Uterus (tissue), 4 donors: ENCODE data around the gene TMEM250. TPM values are rescaled to one million over a fixed set of nuclear protein-coding genes. Genes with fewer than 3 reads are reported as not detected.
"Not testable (repeated sequence)": the region's sequence is repeated elsewhere in the genome, so short reads cannot be mapped to it uniquely, and the experiment has no call there.

ENCODE experiments used
- DNase-seq, 2 donors: peaks; one replicate each; pipeline ENCODE4 v3.0.0-alpha.2; 2019 to 2020
- H3K27ac ChIP-seq, 2 donors: fragments of 200-600 bp; sonication (generic); 1 replicate in 1 of 2; 2 replicates in 1 of 2; pipeline ENCODE4 v1.5.1; 2016 to 2018
- H3K27me3 ChIP-seq, 2 donors: fragments of 200-600 bp; sonication (generic); one replicate each; pipeline ENCODE4 v1.5.1; 2018 to 2019; ENCODE audit warnings: control low read depth in 1 of 2
- H3K36me3 ChIP-seq, 2 donors: fragments of 200-600 bp; sonication (generic); one replicate each; pipeline ENCODE4 v1.5.1; 2019; ENCODE audit warnings: control low read depth in 1 of 2
- H3K4me1 ChIP-seq, 2 donors: fragments of 200-600 bp; sonication (generic); one replicate each; pipeline ENCODE4 v1.5.1; 2018 to 2019; ENCODE audit warnings: control low read depth in 1 of 2
- H3K4me3 ChIP-seq, 2 donors: fragments of 200-600 bp; sonication (generic); 1 replicate in 1 of 2; 2 replicates in 1 of 2; pipeline ENCODE4 v1.5.1; 2018 to 2019; ENCODE audit warnings: mild to moderate bottlenecking in 1 of 2
- H3K9me3 ChIP-seq, 2 donors: fragments of 200-600 bp; sonication (generic); one replicate each; pipeline ENCODE4 v1.5.1; 2019; ENCODE audit warnings: control low read depth in 1 of 2
- CTCF ChIP-seq, 4 experiments: fragments of 200-600 bp in 2 of 4; fragments of 450-650 bp in 2 of 4; sonication (generic) in 2 of 4; IDR thresholded peaks; one replicate each; pipeline ENCODE4 v1.5.1; 2016 to 2019; ENCODE audit warnings: antibody characterized with exemption in 4 of 4, mild to moderate bottlenecking in 2 of 4, moderate library complexity in 1 of 4
- POLR2A ChIP-seq, 2 donors: fragments of 450-650 bp; IDR thresholded peaks; one replicate each; pipeline ENCODE4 v1.6.1; 2016; ENCODE audit warnings: antibody characterized with exemption in 2 of 2, mild to moderate bottlenecking in 1 of 2, moderate library complexity in 1 of 2
- intact Hi-C: fragments of 100-400 bp; cut with DNase I; formaldehyde crosslinking; loops from one replicate; pipeline ENCODE4 v1.15.1; 2023; ENCODE audit warnings: low total_unique reads
- total RNA-seq, 4 donors: library from RNA; depleted of rRNA in 3 of 4; stranded (reverse); fragments of >200 nt in 3 of 4; gene quantifications; one replicate each; pipeline versions ENCODE4 v1.1.0 to v1.2.4, GENCODE V29; 2014 to 2023
- donor health status: DM: yes; HTN: yes; CAD: no.

TMEM250 gene
- total RNA-seq, 4 donors from 2014 or later: 14.7 to 42.0 (median 28.0) TPM

DNA sequence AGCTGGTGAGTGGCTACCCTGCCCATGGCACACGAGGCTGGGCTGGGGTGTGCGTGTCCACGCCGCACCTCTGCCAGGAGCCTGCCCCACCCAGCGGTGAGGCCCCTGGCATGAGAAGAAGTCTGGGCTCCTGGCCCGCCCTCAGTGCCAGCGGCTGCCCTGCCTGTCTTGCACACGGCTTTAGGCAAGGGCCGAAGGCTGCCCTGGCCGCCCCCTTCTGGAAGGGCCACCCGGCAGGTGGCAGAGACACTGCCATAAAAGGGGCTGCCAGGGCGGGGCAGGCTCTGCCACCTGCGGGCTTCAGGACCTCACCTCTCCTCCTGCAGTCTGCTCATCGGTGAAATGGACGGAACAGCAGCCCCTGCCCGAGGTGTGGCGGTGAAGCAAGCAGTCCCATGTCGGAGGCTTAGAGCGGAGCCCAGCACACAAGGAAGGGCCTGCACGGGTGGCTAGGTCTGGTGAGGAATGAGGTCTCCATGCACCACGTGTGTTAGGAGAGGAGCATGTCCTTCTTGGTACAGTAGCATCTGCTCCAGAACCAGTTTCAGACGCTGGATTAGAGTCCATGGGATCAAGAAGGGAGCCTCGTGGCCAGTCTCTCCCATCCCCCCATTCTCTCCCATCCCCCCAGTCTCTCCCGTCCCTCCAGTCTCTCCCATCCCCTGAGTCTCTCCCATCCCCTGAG is 34.8 kb upstream of the TMEM250 start:
- no peak for DNase-seq
- intact Hi-C loops: no loop called here
- TF ChIP-seq POLR2A (IDR thresholded peaks at IDR 0.05) (no peak), CTCF (IDR thresholded peaks at IDR 0.05) (no peak)
- no peak overlapping the region for H3K27ac ChIP-seq
- H3K36me3 ChIP-seq: no peaks in the 10 kb centered on the region
- no peaks in the 10 kb centered on the region for H3K4me1 ChIP-seq
- peaks cover 3 to 4% of the 10 kb centered on the region in 2 donors for H3K27me3 ChIP-seq
- H3K4me3 ChIP-seq: no peak overlapping the region
- H3K9me3 ChIP-seq: no peaks in the 10 kb centered on the region

DNA sequence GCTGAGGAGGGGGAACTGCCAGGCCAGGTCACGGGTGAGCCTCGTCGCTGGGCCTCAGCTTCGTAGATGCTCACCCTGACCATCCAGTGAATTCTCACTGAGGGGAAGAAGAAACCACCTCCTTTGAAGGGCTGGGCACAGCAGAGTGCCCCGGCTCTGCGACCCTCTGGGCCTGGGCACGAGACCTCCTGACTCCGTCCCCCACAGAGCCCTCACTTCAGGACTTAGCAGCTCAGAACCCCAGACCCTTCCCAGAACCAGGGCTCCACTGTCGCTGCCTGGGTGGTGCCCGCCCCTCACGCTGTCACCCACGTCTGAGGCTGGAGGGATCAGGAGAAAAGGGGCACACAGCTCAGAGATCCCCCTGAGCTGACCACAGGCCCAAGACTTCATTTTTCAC is 34.3 kb upstream of the TMEM250 start:
- Histone ChIP-seq H3K27ac (no peak overlapping the region), H3K27me3 (peaks cover 3 to 4% of the 10 kb centered on the region in 2 donors), H3K4me1 (no peaks in the 10 kb centered on the region), H3K36me3 (no peaks in the 10 kb centered on the region), H3K9me3 (no peaks in the 10 kb centered on the region), H3K4me3 (no peak overlapping the region)
- no peak for DNase-seq
- intact Hi-C loops: no loop called here
- TF ChIP-seq POLR2A (IDR thresholded peaks at IDR 0.05): no peak
- no peak for TF ChIP-seq CTCF (IDR thresholded peaks at IDR 0.05)

- no peaks in the 10 kb centered on the region for H3K36me3 ChIP-seq
- H3K4me3 ChIP-seq: no peak overlapping the region
- intact Hi-C loops: no loop called here
- no peaks in the 10 kb centered on the region for H3K4me1 ChIP-seq
- H3K27me3 ChIP-seq: peaks cover 3 to 4% of the 10 kb centered on the region in 2 donors
- no peak for DNase-seq
- no peaks in the 10 kb centered on the region for H3K9me3 ChIP-seq
- no peak overlapping the region for H3K27ac ChIP-seq
- TF ChIP-seq CTCF (IDR thresholded peaks at IDR 0.05): no peak
- TF ChIP-seq POLR2A (IDR thresholded peaks at IDR 0.05): no peak
Observed at GRCh38 chr9:136152543-136152866, 33.8 kb upstream of the TMEM250 start.

- no peak for DNase-seq
- peaks cover 3 to 4% of the 10 kb centered on the region in 2 donors for H3K27me3 ChIP-seq
- TF ChIP-seq CTCF (IDR thresholded peaks at IDR 0.05): no peak
- no peaks in the 10 kb centered on the region for H3K4me1 ChIP-seq
- H3K27ac ChIP-seq: no peak overlapping the region
- H3K36me3 ChIP-seq: no peaks in the 10 kb centered on the region
- no peak overlapping the region for H3K4me3 ChIP-seq
- H3K9me3 ChIP-seq: no peaks in the 10 kb centered on the region
- intact Hi-C loops: no loop called here
Observed at GRCh38 chr9:136151848-136152542, 33.3 kb upstream of the TMEM250 start.

DNA sequence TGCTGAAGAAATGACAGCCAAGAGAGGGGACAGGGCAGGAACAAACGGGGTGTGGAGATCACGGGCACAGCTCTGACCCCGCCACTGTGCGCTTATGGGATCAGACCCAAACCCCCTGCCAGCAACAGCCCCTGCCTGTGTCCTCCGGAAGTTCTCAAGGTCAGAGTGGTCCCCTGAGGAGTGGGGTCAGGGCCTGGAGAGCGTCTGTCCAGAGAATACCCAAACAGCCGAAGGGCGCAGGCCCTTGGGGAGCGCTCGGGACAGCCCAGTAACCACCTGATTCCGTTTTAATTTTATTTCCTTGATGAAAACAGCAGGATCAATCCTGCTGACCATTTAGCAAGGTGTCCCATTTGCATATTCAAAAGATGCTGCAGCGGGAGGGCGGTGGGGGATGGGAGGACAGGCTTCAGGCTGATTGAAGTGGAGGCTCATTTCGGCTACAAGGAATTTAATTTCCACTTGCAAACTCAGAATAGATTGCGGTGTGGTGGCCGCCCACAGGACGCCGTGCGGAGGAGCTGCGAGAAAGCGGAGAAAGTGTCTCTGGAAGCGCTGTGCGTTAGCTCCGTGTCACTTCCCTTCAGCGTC is 32.6 kb upstream of the TMEM250 start:
- H3K27me3 ChIP-seq: peaks cover 1 to 2% of the 10 kb centered on the region in 2 donors
- no peaks in the 10 kb centered on the region for H3K36me3 ChIP-seq
- intact Hi-C loops: no loop called here
- H3K4me1 ChIP-seq: no peaks in the 10 kb centered on the region
- DNase-seq: no peak
- TF ChIP-seq POLR2A (IDR thresholded peaks at IDR 0.05): no peak
- no peak for TF ChIP-seq CTCF (IDR thresholded peaks at IDR 0.05)
- no peaks in the 10 kb centered on the region for H3K9me3 ChIP-seq
- H3K4me3 ChIP-seq: no peak overlapping the region
- no peak overlapping the region for H3K27ac ChIP-seq

- H3K9me3 ChIP-seq, H3K27me3 ChIP-seq, H3K4me3 ChIP-seq, intact Hi-C loops, H3K4me1 ChIP-seq, H3K27ac ChIP-seq, DNase-seq, H3K36me3 ChIP-seq: not testable (repeated sequence)
Observed at GRCh38 chr9:136150664-136151213, 32.1 kb upstream of the TMEM250 start.
